ENCODE measurements around the gene NME2.
"Not testable (repeated sequence)": the region's sequence is repeated elsewhere in the genome, so short reads cannot be mapped to it uniquely, and the experiment has no call there.

Gene NME2

GRCh38 chr17:51153210-51154072 is 12.8 kb upstream of the NME2 start, which contains the start of gene NME1:
Gene NME1 (plus strand): TSS chr17:51153559. CDS start chr17:51155655, 2,096 bp downstream.
- peak; percentile 100 for DNase-seq

GRCh38 chr17:51154176-51154575 is 12.0 kb upstream of the NME2 start:
- peak; percentile 35 to 44 for DNase-seq

GRCh38 chr17:51155416-51155815 is 10.8 kb upstream of the NME2 start:
- no peak for DNase-seq

GRCh38 chr17:51159604-51160003 is 6.6 kb upstream of the NME2 start:
- DNase-seq = no peak

- no peak for DNase-seq
Observed at GRCh38 chr17:51161541-51161940, 4.7 kb upstream of the NME2 start.

- DNase-seq = no peak
Observed at GRCh38 chr17:51164911-51165679, 1.1 kb upstream of the NME2 start.

GRCh38 chr17:51165680-51166197 is 472 bp upstream of the NME2 start:
- peak; percentile 86 to 91 for DNase-seq

GRCh38 chr17:51166987-51167931 is 1.0 kb downstream of the NME2 start:
- peak; percentile 64 to 71 for DNase-seq

- no peak for DNase-seq
Observed at GRCh38 chr17:51169340-51169739, 3.1 kb downstream of the NME2 start.

GRCh38 chr17:51170736-51171135 is 4.5 kb downstream of the NME2 start:
- DNase-seq = no peak

- DNase-seq = not testable (repeated sequence)
Observed at GRCh38 chr17:51172030-51172429, 5.8 kb downstream of the NME2 start.

- no peak for DNase-seq
Observed at GRCh38 chr17:51180486-51180885, 14.3 kb downstream of the NME2 start.

GRCh38 chr17:51184124-51184523 is 17.9 kb downstream of the NME2 start:
- DNase-seq = no peak

- DNase-seq = no peak
Observed at GRCh38 chr17:51185763-51186332, 19.6 kb downstream of the NME2 start.

- DNase-seq = no peak
Observed at GRCh38 chr17:51188271-51188833, 22.1 kb downstream of the NME2 start.

- DNase-seq = no peak
Observed at GRCh38 chr17:51189162-51189561, 23.0 kb downstream of the NME2 start.

- no peak for DNase-seq
Observed at GRCh38 chr17:51189628-51190027, 23.4 kb downstream of the NME2 start.

GRCh38 chr17:51191895-51192294 is 25.7 kb downstream of the NME2 start:
- no peak for DNase-seq

GRCh38 chr17:51197754-51198153 is 31.5 kb downstream of the NME2 start:
- no peak for DNase-seq

- DNase-seq = no peak
Observed at GRCh38 chr17:51200295-51200694, 34.1 kb downstream of the NME2 start.

- no peak for DNase-seq
Observed at GRCh38 chr17:51200846-51201245, 34.6 kb downstream of the NME2 start.

- DNase-seq = no peak
Observed at GRCh38 chr17:51203838-51204237, 37.6 kb downstream of the NME2 start.
